Measurements from ENCODE around the gene SPSB2.

SPSB2 gene, protein sequence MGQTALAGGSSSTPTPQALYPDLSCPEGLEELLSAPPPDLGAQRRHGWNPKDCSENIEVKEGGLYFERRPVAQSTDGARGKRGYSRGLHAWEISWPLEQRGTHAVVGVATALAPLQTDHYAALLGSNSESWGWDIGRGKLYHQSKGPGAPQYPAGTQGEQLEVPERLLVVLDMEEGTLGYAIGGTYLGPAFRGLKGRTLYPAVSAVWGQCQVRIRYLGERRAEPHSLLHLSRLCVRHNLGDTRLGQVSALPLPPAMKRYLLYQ

DNA sequence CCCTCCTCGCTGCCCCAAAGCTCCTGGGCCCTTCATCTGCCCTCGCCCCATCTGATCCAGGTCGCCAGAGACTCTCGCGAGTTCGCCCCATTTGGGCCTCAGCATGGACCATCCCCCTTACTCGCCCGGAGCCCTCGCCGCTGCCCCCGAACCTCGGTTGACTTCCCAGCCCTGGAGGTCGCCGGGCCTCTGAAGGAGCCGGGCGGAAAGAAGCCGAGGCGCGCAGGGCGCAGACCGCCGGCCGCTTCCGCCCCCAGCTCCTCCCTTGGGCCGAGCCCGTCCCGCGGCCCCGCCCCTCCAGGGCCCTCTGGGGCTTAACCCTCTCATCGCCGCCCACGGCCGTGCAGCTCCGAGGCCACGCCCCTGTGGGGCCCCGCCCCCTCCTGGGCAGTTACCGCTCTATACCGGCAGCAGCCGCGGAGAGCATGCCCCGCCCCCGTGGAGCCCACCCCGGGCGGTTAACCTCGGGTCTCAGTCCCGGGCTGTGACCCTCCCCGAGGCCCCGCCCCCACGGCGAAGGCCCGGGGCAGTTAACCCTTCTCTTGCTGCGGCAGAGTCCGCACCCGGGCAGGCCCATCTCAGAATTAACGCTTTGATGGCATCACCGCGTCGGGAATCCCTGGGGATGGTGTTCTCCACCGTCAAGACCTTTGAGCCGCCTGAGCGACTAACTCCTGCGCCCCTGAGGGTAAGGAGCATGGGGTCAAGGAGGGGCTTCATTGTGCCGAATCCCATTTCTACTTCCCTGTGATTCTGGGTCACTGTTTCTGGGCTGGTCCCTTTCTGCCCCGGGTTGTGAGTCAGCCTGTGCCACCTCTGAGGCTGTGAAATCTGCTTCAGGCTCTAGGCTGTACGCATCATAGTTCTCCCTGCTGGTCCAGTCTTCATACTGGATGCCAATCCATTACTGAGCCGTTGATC, at the start of gene SPSB2:
Gene SPSB2, minus strand, starts transcription at position 210 of the 921 bp plus-strand sequence. CDS start 402 bp downstream, outside the sequence.
- H3K36me3 Mint-ChIP-seq (ENCODE audit: low read depth) = peaks cover 50% of the 10 kb centered on the region
- H3K4me1 Mint-ChIP-seq (ENCODE audit: low read depth) = peaks cover 45% of the 10 kb centered on the region
- H3K4me3 Mint-ChIP-seq = peak within 1 kb of the TSS; percentile 93
- H3K27me3 Mint-ChIP-seq (ENCODE audit: low read depth) = no peaks in the 10 kb centered on the region
- H3K9me3 Mint-ChIP-seq = no peaks in the 10 kb centered on the region
- peak; percentile 99 for DNase-seq (ENCODE audit: low spot score)
- H3K27ac Mint-ChIP-seq = peak within 1 kb of the TSS; percentile 88

DNA sequence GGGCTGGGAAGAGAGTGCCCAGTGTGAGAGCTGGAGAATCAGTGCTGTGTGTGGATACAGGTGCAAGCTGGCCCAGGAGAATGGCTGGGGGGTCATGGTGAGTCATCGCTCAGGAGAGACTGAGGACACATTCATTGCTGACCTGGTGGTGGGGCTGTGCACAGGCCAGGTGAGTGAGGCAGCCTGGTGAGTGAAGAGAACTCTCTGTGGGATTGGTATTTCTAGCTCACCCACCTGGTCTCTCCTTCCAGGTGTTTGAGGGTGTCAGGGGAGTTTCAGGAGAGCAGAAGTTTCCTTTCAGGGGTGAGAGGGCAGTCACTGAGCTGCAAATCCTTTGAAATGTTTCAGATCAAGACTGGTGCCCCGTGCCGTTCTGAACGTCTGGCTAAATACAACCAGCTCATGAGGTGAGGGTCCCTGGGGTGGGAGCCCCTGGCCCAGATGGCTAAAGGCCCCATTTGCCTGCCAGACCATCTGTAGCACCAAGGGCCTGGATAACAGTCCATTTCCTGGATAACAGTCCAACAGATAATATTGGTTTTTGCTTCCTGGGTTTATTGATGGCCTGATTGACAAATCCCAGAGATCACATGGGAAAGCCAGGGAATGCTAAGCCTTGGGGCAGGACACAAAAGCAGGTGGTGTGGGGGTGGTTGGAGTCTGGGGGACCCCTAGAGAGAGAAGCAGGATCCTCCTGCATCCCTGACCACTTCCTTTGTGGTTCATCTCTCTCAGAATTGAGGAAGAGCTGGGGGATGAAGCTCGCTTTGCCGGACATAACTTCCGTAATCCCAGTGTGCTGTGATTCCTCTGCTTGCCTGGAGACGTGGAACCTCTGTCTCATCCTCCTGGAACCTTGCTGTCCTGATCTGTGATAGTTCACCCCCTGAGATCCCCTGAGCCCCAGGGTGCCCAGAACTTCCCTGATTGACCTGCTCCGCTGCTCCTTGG, 49.2 kb upstream of the SPSB2 start:
- Mint-ChIP-seq H3K4me3 (no peak overlapping the region), H3K9me3 (no peaks in the 10 kb centered on the region), H3K27ac (peak overlapping the region; percentile 31), H3K36me3 (ENCODE audit: low read depth) (peaks cover 41% of the 10 kb centered on the region), H3K27me3 (ENCODE audit: low read depth) (no peaks in the 10 kb centered on the region), H3K4me1 (ENCODE audit: low read depth) (peaks cover 25% of the 10 kb centered on the region)
- DNase-seq (ENCODE audit: low spot score) = no peak

DNA sequence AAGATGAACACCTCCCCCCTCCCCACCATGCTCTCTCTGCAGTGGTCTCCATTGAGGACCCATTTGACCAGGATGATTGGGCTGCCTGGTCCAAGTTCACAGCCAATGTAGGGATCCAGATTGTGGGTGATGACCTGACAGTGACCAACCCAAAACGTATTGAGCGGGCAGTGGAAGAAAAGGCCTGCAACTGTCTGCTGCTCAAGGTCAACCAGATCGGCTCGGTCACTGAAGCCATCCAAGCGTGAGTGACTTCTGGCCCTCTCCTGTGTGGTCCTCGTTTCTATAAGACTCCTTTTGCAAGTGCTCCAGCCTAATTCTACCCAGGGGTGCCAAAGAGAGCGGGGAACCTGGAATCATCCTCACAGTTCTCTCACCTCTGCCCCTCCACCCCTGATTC, 48.4 kb upstream of the SPSB2 start:
- Mint-ChIP-seq H3K9me3 (no peaks in the 10 kb centered on the region), H3K36me3 (ENCODE audit: low read depth) (peaks cover 47% of the 10 kb centered on the region), H3K27me3 (ENCODE audit: low read depth) (no peaks in the 10 kb centered on the region), H3K4me3 (no peak overlapping the region), H3K27ac (no peak overlapping the region), H3K4me1 (ENCODE audit: low read depth) (peaks cover 25% of the 10 kb centered on the region)
- DNase-seq (ENCODE audit: low spot score) = no peak

DNA sequence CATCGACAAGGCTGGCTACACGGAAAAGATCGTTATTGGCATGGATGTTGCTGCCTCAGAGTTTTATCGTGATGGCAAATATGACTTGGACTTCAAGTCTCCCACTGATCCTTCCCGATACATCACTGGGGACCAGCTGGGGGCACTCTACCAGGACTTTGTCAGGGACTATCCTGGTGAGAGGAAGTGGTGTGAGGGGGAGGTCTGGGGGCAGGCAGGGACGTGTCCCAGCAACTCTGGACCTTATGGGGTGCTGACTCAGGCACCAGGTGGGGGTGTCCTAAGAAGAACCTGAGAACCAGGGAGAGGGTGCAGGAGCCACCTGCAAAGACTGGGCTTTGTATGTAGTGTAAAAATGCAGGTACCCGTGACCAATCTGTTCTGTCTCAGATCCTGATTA, 46.5 kb upstream of the SPSB2 start:
- Mint-ChIP-seq H3K27me3 (ENCODE audit: low read depth) (no peaks in the 10 kb centered on the region), H3K27ac (peak overlapping the region; percentile 9), H3K9me3 (no peaks in the 10 kb centered on the region), H3K4me1 (ENCODE audit: low read depth) (peaks cover 28% of the 10 kb centered on the region), H3K36me3 (ENCODE audit: low read depth) (peaks cover 57% of the 10 kb centered on the region), H3K4me3 (no peak overlapping the region)
- no peak for DNase-seq (ENCODE audit: low spot score)

DNA sequence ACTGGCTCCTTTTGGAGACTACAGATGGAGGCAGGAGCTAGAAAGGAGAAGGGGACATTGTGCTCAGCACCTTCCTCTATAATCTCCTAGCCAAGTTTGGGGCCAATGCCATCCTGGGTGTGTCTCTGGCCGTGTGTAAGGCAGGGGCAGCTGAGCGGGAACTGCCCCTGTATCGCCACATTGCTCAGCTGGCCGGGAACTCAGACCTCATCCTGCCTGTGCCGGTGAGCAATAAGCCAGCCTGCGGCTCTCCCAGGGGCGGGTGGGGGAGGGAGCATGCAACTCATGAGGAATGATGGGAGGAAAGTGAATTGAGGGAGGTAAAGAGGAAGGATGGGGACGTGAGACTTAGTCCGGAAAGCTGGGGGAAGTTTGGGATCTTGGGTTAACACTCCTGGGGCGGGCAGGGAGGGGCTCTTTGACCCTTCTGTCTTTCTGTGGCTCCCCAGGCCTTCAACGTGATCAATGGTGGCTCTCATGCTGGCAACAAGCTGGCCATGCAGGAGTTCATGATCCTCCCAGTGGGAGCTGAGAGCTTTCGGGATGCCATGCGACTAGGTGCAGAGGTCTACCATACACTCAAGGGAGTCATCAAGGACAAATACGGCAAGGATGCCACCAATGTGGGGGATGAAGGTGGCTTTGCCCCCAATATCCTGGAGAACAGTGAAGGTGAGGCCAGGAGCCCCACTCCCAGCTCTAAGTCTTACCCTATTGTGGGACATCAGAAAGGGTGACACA, 44.6 kb upstream of the SPSB2 start:
- Mint-ChIP-seq H3K36me3 (ENCODE audit: low read depth) (peaks cover 50% of the 10 kb centered on the region), H3K4me3 (no peak overlapping the region), H3K27me3 (ENCODE audit: low read depth) (no peaks in the 10 kb centered on the region), H3K9me3 (no peaks in the 10 kb centered on the region), H3K4me1 (ENCODE audit: low read depth) (peaks cover 27% of the 10 kb centered on the region), H3K27ac (no peak overlapping the region)
- DNase-seq (ENCODE audit: low spot score) = no peak

DNA sequence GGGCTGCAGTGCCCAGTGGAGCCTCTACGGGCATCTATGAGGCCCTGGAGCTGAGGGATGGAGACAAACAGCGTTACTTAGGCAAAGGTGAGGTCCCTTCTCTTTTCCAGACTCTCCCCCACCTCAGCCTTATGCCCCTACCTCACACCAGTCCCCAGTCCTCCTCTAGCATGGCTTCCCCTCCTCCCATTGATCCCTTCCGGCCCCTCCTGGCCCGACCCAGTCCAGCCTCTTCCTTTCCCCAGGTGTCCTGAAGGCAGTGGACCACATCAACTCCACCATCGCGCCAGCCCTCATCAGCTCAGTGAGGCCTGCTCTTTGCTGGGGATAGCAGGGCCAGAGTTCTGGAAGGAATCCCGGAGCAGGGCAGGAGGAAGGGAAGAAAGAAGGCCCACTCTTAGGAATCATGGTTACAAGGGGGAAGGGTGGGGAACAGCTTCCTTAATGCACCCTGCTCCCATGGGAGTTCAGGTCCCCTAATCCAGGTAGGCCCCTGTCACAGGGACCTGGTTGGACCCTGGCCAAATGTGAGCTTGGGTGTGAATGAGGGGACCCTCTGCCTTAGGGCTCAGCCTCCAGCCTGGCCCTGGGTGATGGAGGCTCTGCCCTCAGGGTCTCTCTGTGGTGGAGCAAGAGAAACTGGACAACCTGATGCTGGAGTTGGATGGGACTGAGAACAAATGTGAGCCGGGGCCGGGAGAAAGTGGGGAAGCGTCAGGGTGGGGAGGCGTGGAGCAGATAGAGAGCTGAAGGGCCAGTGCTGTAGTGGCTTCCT, 43.5 kb upstream of the SPSB2 start:
- H3K27me3 Mint-ChIP-seq (ENCODE audit: low read depth) = no peaks in the 10 kb centered on the region
- H3K4me3 Mint-ChIP-seq = peak overlapping the region; percentile 95
- H3K4me1 Mint-ChIP-seq (ENCODE audit: low read depth) = peaks cover 28% of the 10 kb centered on the region
- no peaks in the 10 kb centered on the region for H3K9me3 Mint-ChIP-seq
- DNase-seq (ENCODE audit: low spot score) = no peak
- H3K27ac Mint-ChIP-seq = no peak overlapping the region
- H3K36me3 Mint-ChIP-seq (ENCODE audit: low read depth) = peaks cover 41% of the 10 kb centered on the region

DNA sequence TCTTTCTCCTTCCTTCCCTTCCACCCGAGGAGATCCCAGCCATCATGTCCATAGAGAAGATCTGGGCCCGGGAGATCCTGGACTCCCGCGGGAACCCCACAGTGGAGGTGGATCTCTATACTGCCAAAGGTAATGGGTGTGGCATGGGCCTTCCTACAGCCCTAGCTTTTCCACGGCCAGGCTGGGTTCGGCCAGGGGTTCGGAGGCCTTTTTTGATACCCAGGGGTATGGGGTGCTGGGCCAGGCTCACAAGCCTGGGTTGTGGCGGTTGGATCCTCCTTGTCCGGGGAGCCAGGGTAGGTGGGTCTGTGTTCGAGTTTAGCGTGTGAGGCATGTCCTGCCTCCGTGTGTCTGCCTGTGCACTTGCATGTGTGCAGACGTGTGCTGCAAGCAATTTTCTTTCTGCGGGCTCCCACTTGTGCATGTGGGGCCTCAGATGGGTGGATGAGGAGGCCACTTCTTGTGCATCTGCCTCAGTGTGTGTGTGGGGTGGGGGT, 42.7 kb upstream of the SPSB2 start:
- DNase-seq (ENCODE audit: low spot score) = no peak
- Mint-ChIP-seq H3K27ac (peak overlapping the region; percentile 75), H3K27me3 (ENCODE audit: low read depth) (no peaks in the 10 kb centered on the region), H3K9me3 (no peaks in the 10 kb centered on the region), H3K36me3 (ENCODE audit: low read depth) (peaks cover 34% of the 10 kb centered on the region), H3K4me1 (ENCODE audit: low read depth) (peaks cover 28% of the 10 kb centered on the region), H3K4me3 (peak overlapping the region; percentile 95)

DNA sequence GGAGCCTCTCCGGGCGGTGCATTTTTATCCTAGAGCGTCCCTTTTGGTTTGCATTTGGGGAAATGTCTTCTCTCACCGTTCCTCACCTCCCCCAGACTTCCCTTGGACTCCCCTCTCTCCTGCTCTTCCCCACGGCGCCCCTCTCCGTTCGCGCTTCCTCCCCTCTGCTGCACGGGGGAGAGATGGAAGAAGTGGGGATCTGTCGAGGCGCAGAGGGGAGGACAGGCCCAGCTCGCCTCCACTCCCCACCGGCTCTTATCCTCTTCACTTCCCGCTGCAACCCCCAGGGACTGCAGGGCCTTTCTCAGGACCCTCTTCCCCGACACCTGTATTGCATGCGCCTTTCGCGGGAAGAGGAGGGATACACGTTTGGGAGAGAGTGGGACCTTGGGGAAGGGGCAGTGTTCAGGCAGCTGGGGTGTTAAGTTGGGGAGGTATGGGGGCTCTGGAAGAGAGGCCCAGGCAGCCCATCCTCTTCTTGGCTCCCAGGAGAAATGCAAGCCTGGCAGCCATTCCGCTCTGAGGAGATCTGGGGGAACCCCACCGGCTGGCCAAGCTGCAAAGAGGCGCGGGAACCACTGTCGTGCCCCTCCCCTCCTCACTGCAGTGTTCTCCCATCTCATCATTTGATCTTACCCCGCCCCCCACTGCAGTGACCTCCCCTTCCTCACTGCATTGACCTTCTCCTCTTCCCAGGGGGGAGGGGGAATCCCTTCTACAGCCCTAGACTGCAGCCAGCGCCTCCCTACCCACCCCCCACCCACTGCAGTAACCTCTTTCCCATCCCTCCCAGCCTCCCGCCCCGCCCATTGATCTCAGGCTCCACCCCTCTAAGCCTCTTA, 42.1 kb upstream of the SPSB2 start:
- H3K27ac Mint-ChIP-seq = peak overlapping the region; percentile 88
- no peak for DNase-seq (ENCODE audit: low spot score)
- H3K4me1 Mint-ChIP-seq (ENCODE audit: low read depth) = peaks cover 28% of the 10 kb centered on the region

DNA sequence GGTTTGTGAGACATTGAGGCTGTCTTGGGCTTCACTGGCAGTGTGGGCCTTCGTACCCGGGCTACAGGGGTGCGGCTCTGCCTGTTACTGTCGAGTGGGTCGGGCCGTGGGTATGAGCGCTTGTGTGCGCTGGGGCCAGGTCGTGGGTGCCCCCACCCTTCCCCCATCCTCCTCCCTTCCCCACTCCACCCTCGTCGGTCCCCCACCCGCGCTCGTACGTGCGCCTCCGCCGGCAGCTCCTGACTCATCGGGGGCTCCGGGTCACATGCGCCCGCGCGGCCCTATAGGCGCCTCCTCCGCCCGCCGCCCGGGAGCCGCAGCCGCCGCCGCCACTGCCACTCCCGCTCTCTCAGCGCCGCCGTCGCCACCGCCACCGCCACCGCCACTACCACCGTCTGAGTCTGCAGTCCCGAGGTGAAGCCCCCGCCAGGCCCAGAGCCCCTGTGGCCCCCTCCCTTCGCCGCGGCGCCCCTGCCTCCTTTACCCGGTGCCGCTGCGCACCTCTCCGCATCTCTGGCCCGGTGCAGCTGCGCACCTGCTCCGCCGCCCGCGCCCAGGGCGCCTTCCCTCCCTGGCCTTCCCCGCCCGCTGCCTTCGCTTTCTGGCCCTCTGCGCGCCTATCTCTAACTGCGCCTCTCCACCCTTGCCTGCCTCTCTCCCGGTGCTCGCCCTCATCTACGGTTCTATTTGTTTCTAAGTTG, 41.3 kb upstream of the SPSB2 start, which contains the start of gene ENO2:
Gene ENO2, plus strand, starts transcription at position 335 of the 701 bp plus-strand sequence. CDS start 1,253 bp downstream, outside the sequence.
- DNase-seq (ENCODE audit: low spot score) = peak; percentile 85
- no peaks in the 10 kb centered on the region for H3K9me3 Mint-ChIP-seq
- peak within 1 kb of the TSS; percentile 88 for H3K27ac Mint-ChIP-seq
- H3K4me1 Mint-ChIP-seq (ENCODE audit: low read depth) = peaks cover 27% of the 10 kb centered on the region
- H3K27me3 Mint-ChIP-seq (ENCODE audit: low read depth) = no peaks in the 10 kb centered on the region
- peaks cover 27% of the 10 kb centered on the region for H3K36me3 Mint-ChIP-seq (ENCODE audit: low read depth)
- H3K4me3 Mint-ChIP-seq = peak within 1 kb of the TSS; percentile 95

More for the DNA sequence above, 42.1 kb upstream of the SPSB2 start:
- H3K9me3 Mint-ChIP-seq = no peaks in the 10 kb centered on the region
- peak overlapping the region; percentile 95 for H3K4me3 Mint-ChIP-seq
- H3K36me3 Mint-ChIP-seq (ENCODE audit: low read depth) = peaks cover 34% of the 10 kb centered on the region
- H3K27me3 Mint-ChIP-seq (ENCODE audit: low read depth) = no peaks in the 10 kb centered on the region

DNA sequence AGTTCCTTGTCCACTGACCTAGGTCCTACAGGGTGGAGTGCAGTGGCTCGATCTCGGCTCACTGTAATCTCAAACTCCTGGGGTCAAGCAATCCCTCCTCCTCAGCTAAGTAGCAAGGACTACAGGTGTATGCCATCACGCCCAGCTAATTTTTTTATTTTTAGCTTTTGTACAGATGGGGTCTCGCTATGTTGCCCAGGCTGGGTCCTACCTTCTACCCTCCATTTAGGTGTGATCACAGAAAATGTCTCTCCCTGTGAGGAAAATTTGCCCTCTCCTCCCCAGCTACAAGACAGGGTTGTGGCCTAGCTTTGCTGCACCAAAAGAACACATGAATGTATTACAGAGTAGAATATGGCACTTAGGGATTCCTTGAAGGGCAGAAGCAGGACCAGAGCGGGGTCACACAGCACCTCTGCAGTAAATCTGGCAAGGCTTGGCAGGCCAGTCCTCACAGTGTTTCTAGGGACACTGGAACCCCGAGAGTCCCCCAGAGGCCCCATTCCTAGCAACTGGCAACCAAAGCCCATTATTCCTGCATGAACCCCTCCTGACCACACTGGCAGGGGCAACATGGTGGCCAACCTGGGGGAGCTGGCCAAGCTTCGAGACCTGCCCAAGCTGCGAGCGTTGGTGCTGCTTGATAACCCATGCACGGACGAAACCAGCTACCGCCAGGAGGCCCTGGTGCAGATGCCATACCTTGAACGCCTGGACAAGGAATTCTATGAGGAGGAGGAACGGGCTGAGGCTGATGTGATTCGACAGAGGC, 39.2 kb upstream of the SPSB2 start:
- no peaks in the 10 kb centered on the region for H3K27me3 Mint-ChIP-seq (ENCODE audit: low read depth)
- no peaks in the 10 kb centered on the region for H3K9me3 Mint-ChIP-seq
- H3K36me3 Mint-ChIP-seq (ENCODE audit: low read depth) = peaks cover 17% of the 10 kb centered on the region
- peak overlapping the region; percentile 95 for H3K4me3 Mint-ChIP-seq
- H3K4me1 Mint-ChIP-seq (ENCODE audit: low read depth) = peaks cover 23% of the 10 kb centered on the region
- peak overlapping the region; percentile 81 for H3K27ac Mint-ChIP-seq
- DNase-seq (ENCODE audit: low spot score) = no peak
